Neural cell (in vitro differentiated cells): ENCODE data around the gene HTR5A. TPM values are rescaled to one million over a fixed set of nuclear protein-coding genes. Genes with fewer than 3 reads are reported as not detected.

Experiments
- H2AFZ ChIP-seq: fragments of 200-600, 300-800 bp; sonication (generic), shearing (Covaris generic); 2 replicates; pipeline ENCODE4 v1.6.0; 2014; ENCODE audit warnings: low read depth, mild to moderate bottlenecking, antibody characterized with exemption, low read length, moderate library complexity
- H3F3A ChIP-seq: fragments of 200-600 bp; shearing (Covaris generic); 2 replicates; pipeline ENCODE4 v1.6.1; 2016; ENCODE audit warnings: mild to moderate bottlenecking, moderate library complexity, mixed read lengths, antibody characterized with exemption, low read length; ENCODE audit not compliant: insufficient read depth, poor library complexity, severe bottlenecking
- H3K27ac ChIP-seq: fragments of 200-600, 300-800 bp; sonication (generic), shearing (Covaris generic); 2 replicates; pipeline ENCODE4 v1.5.1; 2014; ENCODE audit warnings: mild to moderate bottlenecking, low read length, moderate library complexity
- H3K27me3 ChIP-seq: fragments of 300-800, 200-600 bp; sonication (generic), shearing (Covaris generic); 2 replicates; pipeline ENCODE4 v1.6.0; 2014; ENCODE audit warnings: mild to moderate bottlenecking, low read depth, low read length, moderate library complexity; ENCODE audit not compliant: insufficient read depth
- H3K36me3 ChIP-seq: fragments of 300-800, 200-600 bp; sonication (generic), shearing (Covaris generic); 2 replicates; pipeline ENCODE4 v1.5.1; 2014; ENCODE audit warnings: mild to moderate bottlenecking, antibody characterized with exemption, low read length, moderate library complexity; ENCODE audit not compliant: insufficient read depth
- H3K4me2 ChIP-seq: fragments of 300-800, 200-600 bp; sonication (generic), shearing (Covaris generic); 2 replicates; pipeline ENCODE4 v1.6.0; 2014; ENCODE audit warnings: mild to moderate bottlenecking, low read length
- H3K4me3 ChIP-seq: fragments of 300-800, 200-600 bp; sonication (generic), shearing (Covaris generic); 2 replicates; pipeline ENCODE4 v1.5.1; 2014; ENCODE audit warnings: mild to moderate bottlenecking, low read length, moderate library complexity
- H3K79me2 ChIP-seq: fragments of 200-600 bp; shearing (Covaris generic); replicated peaks from 2 replicates; pipeline ENCODE4 v1.6.0; 2014; ENCODE audit warnings: mild to moderate bottlenecking, low read length, moderate library complexity; ENCODE audit not compliant: insufficient read depth
- H3K9ac ChIP-seq: fragments of 300-800, 200-600 bp; sonication (generic), shearing (Covaris generic); 2 replicates; pipeline ENCODE4 v1.6.1; 2016; ENCODE audit warnings: mild to moderate bottlenecking, low read length, mixed read lengths
- H3K9me2 ChIP-seq: fragments of 200-600 bp; shearing (Covaris generic); 2 replicates; pipeline ENCODE4 v1.6.1; 2016; ENCODE audit warnings: mild to moderate bottlenecking, low read length, mixed read lengths; ENCODE audit not compliant: insufficient read depth
- H3K9me3 ChIP-seq: fragments of 200-600, 300-800 bp; sonication (generic), shearing (Covaris generic); 2 replicates; pipeline ENCODE4 v1.6.1; 2016; ENCODE audit warnings: mild to moderate bottlenecking, mixed run types, low read length, moderate library complexity, mixed read lengths
- H4K20me1 ChIP-seq: fragments of 200-600 bp; shearing (Covaris generic); 2 replicates; pipeline ENCODE4 v1.6.1; 2016; ENCODE audit warnings: mild to moderate bottlenecking, mixed run types; ENCODE audit not compliant: insufficient read depth
- EP300 ChIP-seq: fragments of 450-650 bp; conservative IDR thresholded peaks from 2 replicates; pipeline ENCODE4 v1.6.1; 2014; ENCODE audit warnings: antibody characterized with exemption, mild to moderate bottlenecking, moderate library complexity; ENCODE audit not compliant: poor library complexity, severe bottlenecking
- EZH2 ChIP-seq: fragments of 200-600, 300-800 bp; shearing (Covaris generic), sonication (generic); IDR thresholded peaks from 2 replicates; pipeline ENCODE4 v1.6.1; 2014; ENCODE audit warnings: antibody characterized with exemption, low read length, borderline replicate concordance, mild to moderate bottlenecking; ENCODE audit not compliant: insufficient read depth, poor library complexity, severe bottlenecking
- MXI1 ChIP-seq: fragments of 450-650 bp; conservative IDR thresholded peaks from 2 replicates; pipeline ENCODE4 v1.6.1; 2014; ENCODE audit warnings: antibody characterized with exemption, mild to moderate bottlenecking; ENCODE audit not compliant: poor library complexity, severe bottlenecking
- POLR2AphosphoS5 ChIP-seq: IDR thresholded peaks from 2 replicates; pipeline ENCODE4 v1.6.1; 2012
- RAD21 ChIP-seq: fragments of 450-650 bp; conservative IDR thresholded peaks from 2 replicates; pipeline ENCODE4 v1.6.1; 2014; ENCODE audit warnings: antibody characterized with exemption, mild to moderate bottlenecking, moderate library complexity
- SMC3 ChIP-seq: fragments of 450-650 bp; conservative IDR thresholded peaks from 2 replicates; pipeline ENCODE4 v1.6.1; 2014; ENCODE audit warnings: antibody characterized with exemption, mild to moderate bottlenecking, moderate library complexity; ENCODE audit not compliant: poor library complexity
- TAF1 ChIP-seq: IDR thresholded peaks from 2 replicates; pipeline ENCODE4 v1.6.1; 2012; ENCODE audit warnings: low read depth
- polyA plus RNA-seq: library from polyadenylated mRNA; depleted of rRNA; stranded (reverse); fragments of >200 nt; gene quantifications from 2 replicates; pipeline ENCODE4 v1.2.3, GENCODE V29; 2014
- TF ChIP-seq, protein P1 (sequence below): IDR thresholded peaks from 2 replicates; pipeline ENCODE4 v1.6.1; 2012; ENCODE audit warnings: borderline replicate concordance
- TF ChIP-seq, protein P2 (sequence below): fragments of 450-650 bp; IDR thresholded peaks from 2 replicates; pipeline ENCODE4 v1.5.1; 2014; ENCODE audit warnings: antibody characterized with exemption, mild to moderate bottlenecking, moderate library complexity; ENCODE audit not compliant: poor library complexity, severe bottlenecking

Gene HTR5A
- polyA plus RNA-seq, 1 donor from 2014 or later: 0.14 TPM

DNA sequence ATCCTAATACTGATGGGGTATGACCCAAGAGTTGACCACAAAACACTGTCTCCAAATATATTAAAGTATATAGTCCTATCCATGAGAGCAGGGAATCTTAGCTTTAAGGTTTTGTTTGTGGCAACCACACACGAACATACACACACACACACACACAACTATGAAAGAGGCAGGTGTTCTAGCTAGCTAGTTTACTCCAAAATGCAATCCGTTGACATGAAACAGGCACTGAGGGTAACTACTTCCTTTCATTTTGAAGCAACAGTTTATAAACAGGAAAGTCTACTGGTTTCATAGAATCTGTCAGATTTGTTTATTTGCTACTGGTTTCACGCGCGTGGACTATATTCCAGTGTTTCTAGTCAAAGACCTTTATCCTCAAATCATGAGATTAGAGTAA, 14.8 kb downstream of the HTR5A start:
- TF ChIP-seq EP300: no peak
- TF ChIP-seq EZH2: no peak
- TF ChIP-seq, protein P1, sequence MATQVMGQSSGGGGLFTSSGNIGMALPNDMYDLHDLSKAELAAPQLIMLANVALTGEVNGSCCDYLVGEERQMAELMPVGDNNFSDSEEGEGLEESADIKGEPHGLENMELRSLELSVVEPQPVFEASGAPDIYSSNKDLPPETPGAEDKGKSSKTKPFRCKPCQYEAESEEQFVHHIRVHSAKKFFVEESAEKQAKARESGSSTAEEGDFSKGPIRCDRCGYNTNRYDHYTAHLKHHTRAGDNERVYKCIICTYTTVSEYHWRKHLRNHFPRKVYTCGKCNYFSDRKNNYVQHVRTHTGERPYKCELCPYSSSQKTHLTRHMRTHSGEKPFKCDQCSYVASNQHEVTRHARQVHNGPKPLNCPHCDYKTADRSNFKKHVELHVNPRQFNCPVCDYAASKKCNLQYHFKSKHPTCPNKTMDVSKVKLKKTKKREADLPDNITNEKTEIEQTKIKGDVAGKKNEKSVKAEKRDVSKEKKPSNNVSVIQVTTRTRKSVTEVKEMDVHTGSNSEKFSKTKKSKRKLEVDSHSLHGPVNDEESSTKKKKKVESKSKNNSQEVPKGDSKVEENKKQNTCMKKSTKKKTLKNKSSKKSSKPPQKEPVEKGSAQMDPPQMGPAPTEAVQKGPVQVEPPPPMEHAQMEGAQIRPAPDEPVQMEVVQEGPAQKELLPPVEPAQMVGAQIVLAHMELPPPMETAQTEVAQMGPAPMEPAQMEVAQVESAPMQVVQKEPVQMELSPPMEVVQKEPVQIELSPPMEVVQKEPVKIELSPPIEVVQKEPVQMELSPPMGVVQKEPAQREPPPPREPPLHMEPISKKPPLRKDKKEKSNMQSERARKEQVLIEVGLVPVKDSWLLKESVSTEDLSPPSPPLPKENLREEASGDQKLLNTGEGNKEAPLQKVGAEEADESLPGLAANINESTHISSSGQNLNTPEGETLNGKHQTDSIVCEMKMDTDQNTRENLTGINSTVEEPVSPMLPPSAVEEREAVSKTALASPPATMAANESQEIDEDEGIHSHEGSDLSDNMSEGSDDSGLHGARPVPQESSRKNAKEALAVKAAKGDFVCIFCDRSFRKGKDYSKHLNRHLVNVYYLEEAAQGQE: no peak
- TF ChIP-seq, protein P2, sequence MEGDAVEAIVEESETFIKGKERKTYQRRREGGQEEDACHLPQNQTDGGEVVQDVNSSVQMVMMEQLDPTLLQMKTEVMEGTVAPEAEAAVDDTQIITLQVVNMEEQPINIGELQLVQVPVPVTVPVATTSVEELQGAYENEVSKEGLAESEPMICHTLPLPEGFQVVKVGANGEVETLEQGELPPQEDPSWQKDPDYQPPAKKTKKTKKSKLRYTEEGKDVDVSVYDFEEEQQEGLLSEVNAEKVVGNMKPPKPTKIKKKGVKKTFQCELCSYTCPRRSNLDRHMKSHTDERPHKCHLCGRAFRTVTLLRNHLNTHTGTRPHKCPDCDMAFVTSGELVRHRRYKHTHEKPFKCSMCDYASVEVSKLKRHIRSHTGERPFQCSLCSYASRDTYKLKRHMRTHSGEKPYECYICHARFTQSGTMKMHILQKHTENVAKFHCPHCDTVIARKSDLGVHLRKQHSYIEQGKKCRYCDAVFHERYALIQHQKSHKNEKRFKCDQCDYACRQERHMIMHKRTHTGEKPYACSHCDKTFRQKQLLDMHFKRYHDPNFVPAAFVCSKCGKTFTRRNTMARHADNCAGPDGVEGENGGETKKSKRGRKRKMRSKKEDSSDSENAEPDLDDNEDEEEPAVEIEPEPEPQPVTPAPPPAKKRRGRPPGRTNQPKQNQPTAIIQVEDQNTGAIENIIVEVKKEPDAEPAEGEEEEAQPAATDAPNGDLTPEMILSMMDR: no peak
- no peak for TF ChIP-seq POLR2AphosphoS5
- TF ChIP-seq TAF1: no peak
- no peak for TF ChIP-seq RAD21
- TF ChIP-seq SMC3: no peak
- no peak for TF ChIP-seq MXI1
- Histone ChIP-seq H3K9me2 (no peaks in the 10 kb centered on the region), H3K27me3 (no peaks in the 10 kb centered on the region), H3K36me3 (no peaks in the 10 kb centered on the region), H2AFZ (no peak overlapping the region), H4K20me1 (no peaks in the 10 kb centered on the region), H3K9ac (no peak overlapping the region), H3K27ac (no peak overlapping the region), H3K4me3 (no peak overlapping the region), H3K9me3 (no peaks in the 10 kb centered on the region), H3K79me2 (no peaks in the 10 kb centered on the region), H3F3A (no peaks in the 10 kb centered on the region), H3K4me2 (no peak overlapping the region)

DNA sequence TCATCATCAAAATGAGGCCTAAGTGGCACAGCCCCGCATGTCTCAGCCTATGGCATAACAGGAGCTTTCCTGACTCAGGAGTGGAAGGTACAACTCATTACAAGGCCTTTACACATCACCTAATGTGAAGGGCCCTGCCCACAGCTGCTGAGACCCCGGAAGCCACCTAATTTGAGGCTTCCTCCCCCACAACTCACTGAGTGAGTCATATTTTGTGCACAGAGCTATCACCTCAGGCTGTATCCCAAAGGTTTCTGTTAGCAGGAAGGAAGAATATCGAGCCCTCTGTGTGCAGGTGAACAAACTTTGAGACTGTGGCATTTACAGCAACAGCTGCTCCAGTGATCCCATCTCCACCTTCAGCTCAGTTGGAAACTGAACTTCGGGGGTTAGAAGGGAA, 20.6 kb downstream of the HTR5A start:
- no peaks in the 10 kb centered on the region for H3K9me3 ChIP-seq
- no peak overlapping the region for H3K27ac ChIP-seq
- no peak overlapping the region for H3K9ac ChIP-seq
- no peaks in the 10 kb centered on the region for H3F3A ChIP-seq
- TF ChIP-seq MXI1 (no peak), TAF1 (no peak), EP300 (no peak), RAD21 (no peak), EZH2 (no peak), POLR2AphosphoS5 (no peak), SMC3 (no peak)
- TF ChIP-seq, protein P1: no peak
- TF ChIP-seq, protein P2: no peak
- no peaks in the 10 kb centered on the region for H4K20me1 ChIP-seq
- no peak overlapping the region for H3K4me3 ChIP-seq
- no peak overlapping the region for H3K4me2 ChIP-seq
- H3K79me2 ChIP-seq: no peaks in the 10 kb centered on the region
- no peak overlapping the region for H2AFZ ChIP-seq
- no peaks in the 10 kb centered on the region for H3K36me3 ChIP-seq
- H3K27me3 ChIP-seq: no peaks in the 10 kb centered on the region
- H3K9me2 ChIP-seq: no peaks in the 10 kb centered on the region
